ENCODE results near the gene HBP1.

Gene HBP1

DNA sequence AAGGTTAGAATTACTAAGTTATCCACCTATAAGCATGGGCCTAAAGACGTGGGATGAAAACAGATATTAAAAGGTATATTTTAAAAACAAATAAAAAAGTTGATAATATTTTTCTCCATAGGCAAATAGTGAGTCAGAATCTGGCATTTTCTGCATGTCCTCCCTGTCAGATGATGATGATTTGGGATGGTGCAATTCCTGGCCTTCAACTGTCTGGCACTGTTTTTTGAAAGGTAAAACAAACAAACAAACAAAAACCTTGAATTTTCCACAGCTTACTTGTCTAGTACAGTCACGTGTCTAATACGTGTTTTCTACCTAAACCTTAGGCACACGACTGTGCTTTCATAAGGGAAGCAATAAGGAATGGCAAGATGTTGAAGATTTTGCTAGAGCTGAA, 17.4 kb downstream of the HBP1 start:
- Mint-ChIP-seq H3K4me3 (no peak overlapping the region), H3K36me3 (peaks cover 12% of the 10 kb centered on the region), H3K27ac (peak overlapping the region; percentile 68), H3K4me1 (ENCODE audit: low read depth) (peaks cover 25% of the 10 kb centered on the region), H3K9me3 (ENCODE audit: low read depth) (no peaks in the 10 kb centered on the region), H3K27me3 (no peaks in the 10 kb centered on the region)

DNA sequence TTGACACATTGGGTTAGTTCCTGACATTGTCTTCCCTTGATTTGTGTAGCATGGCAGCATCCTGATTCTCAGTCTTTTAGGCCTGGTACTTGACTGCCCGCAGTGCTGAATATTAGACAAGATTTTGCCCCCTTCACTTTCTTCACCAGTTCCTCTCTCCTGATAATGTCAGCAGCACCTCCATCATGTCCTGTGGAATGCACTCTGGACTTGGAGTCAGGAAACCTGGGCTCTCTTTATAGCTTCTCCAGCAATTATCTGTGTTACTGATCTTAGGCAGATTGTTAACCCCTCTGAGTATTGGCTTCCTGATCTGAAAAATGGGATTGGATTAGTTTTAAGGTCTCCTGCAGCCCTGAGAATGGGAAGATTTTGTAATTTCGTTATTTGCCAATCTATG, 19.0 kb downstream of the HBP1 start:
- H3K27me3 Mint-ChIP-seq: no peaks in the 10 kb centered on the region
- no peaks in the 10 kb centered on the region for H3K9me3 Mint-ChIP-seq (ENCODE audit: low read depth)
- peaks cover 10% of the 10 kb centered on the region for H3K36me3 Mint-ChIP-seq
- H3K4me3 Mint-ChIP-seq: no peak overlapping the region
- peak overlapping the region; percentile 70 for H3K27ac Mint-ChIP-seq
- H3K4me1 Mint-ChIP-seq (ENCODE audit: low read depth): peaks cover 19% of the 10 kb centered on the region

- no peaks in the 10 kb centered on the region for H3K9me3 Mint-ChIP-seq (ENCODE audit: low read depth)
- peaks cover 10% of the 10 kb centered on the region for H3K36me3 Mint-ChIP-seq
These were observed 21.3 kb downstream of the HBP1 start for GRCh38 chr7:107190090-107190489.

DNA sequence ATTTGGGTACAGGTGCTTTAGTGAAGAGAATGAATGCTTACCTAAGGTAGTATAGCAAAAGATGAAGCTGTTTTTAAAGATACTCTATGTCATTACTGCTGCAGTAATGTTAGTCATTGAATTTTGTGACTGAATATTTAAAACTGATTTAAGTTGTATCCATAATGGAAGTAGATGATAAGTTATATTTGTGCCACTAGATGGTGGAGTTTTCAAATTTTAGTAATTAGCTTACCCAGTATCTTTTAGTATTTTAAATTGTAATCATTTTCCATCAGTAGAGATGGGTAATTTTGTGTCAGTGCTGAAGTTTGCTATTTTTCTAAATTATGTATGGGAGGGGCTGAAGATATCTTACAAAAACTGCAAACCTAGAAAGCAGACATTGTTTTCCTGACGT, 25.2 kb downstream of the HBP1 start:
- peak overlapping the region; percentile 85 for H3K27ac Mint-ChIP-seq
- H3K36me3 Mint-ChIP-seq: peaks cover 3% of the 10 kb centered on the region
- H3K27me3 Mint-ChIP-seq: no peaks in the 10 kb centered on the region
- no peaks in the 10 kb centered on the region for H3K9me3 Mint-ChIP-seq (ENCODE audit: low read depth)
- no peak overlapping the region for H3K4me3 Mint-ChIP-seq
- H3K4me1 Mint-ChIP-seq (ENCODE audit: low read depth): peaks cover 7% of the 10 kb centered on the region

More at GRCh38 chr7:107190090-107190489, 21.3 kb downstream of the HBP1 start:
- Mint-ChIP-seq H3K27me3 (no peaks in the 10 kb centered on the region), H3K4me3 (no peak overlapping the region), H3K27ac (peak overlapping the region; percentile 61), H3K4me1 (ENCODE audit: low read depth) (peaks cover 9% of the 10 kb centered on the region)

GRCh38 chr7:107196834-107197610, 28.2 kb downstream of the HBP1 start:
- peak overlapping the region; percentile 25 for H3K27ac Mint-ChIP-seq
- no peaks in the 10 kb centered on the region for H3K27me3 Mint-ChIP-seq
- peaks cover 7% of the 10 kb centered on the region for H3K36me3 Mint-ChIP-seq
- H3K4me1 Mint-ChIP-seq (ENCODE audit: low read depth): peaks cover 4% of the 10 kb centered on the region
- no peak overlapping the region for H3K4me3 Mint-ChIP-seq
- H3K9me3 Mint-ChIP-seq (ENCODE audit: low read depth): no peaks in the 10 kb centered on the region

DNA sequence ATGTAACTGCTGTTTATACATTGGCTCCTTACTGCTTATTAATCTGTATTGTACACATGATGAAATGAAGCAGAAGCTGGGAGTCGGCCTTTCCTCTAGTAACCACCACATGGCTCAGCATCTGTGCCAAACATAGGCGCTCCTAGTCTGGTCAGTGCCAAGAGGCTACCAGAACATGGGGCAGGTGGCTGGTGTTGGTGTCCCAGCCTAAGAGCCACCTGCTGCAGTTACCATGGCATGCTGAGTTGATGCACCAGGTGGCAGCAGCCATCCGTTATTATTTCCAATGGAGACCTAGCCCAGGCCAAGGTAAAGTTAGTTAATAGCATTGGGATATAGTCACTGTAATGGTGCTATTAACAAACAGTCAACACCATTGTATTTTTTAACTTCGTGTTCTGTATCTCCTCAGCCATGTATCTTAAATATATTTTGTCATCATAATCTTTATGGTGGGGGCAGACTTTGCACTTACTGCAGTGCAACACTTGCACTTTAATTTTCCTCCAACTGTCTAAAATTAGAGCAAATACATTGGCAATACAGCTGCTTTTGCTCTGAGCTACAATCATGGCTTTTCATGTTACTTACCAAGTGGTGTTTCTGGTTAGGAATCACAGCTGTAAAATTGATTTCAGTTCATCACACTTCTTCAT, 33.1 kb downstream of the HBP1 start:
- Mint-ChIP-seq H3K4me3 (no peak overlapping the region), H3K27me3 (no peaks in the 10 kb centered on the region), H3K4me1 (ENCODE audit: low read depth) (peaks cover 2% of the 10 kb centered on the region), H3K27ac (peak overlapping the region; percentile 37), H3K36me3 (peaks cover 18% of the 10 kb centered on the region), H3K9me3 (ENCODE audit: low read depth) (no peaks in the 10 kb centered on the region)

- H3K4me3 Mint-ChIP-seq: no peak overlapping the region
These were observed 34.8 kb downstream of the HBP1 start for GRCh38 chr7:107203607-107204006.

DNA sequence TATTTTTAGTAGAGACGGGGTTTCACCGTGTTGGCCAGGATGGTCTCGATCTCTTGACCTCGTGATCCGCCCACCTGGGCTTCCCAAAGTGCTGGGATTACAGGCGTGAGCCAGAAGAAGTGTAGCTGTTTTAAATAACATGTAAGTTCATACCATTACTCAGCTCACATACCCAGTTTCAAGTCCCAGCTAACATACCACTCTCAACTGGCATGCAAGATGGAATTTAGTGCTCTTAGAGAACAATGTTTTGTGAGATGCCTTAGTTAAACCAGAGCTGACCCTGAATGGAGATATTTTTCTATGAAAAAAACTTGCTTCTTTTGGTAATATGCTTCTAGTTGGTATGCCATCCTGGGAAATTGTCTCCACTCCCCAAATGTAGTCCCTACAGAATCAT, 37.3 kb downstream of the HBP1 start:
- no peaks in the 10 kb centered on the region for H3K9me3 Mint-ChIP-seq (ENCODE audit: low read depth)
- H3K4me3 Mint-ChIP-seq: no peak overlapping the region
- H3K4me1 Mint-ChIP-seq (ENCODE audit: low read depth): no peaks in the 10 kb centered on the region
- peaks cover 18% of the 10 kb centered on the region for H3K36me3 Mint-ChIP-seq
- H3K27ac Mint-ChIP-seq: peak overlapping the region; percentile 67
- no peaks in the 10 kb centered on the region for H3K27me3 Mint-ChIP-seq

More at GRCh38 chr7:107203607-107204006, 34.8 kb downstream of the HBP1 start:
- Mint-ChIP-seq H3K4me1 (ENCODE audit: low read depth) (no peaks in the 10 kb centered on the region), H3K9me3 (ENCODE audit: low read depth) (no peaks in the 10 kb centered on the region), H3K36me3 (peaks cover 18% of the 10 kb centered on the region), H3K27me3 (no peaks in the 10 kb centered on the region), H3K27ac (peak overlapping the region; percentile 5)

- no peak overlapping the region for H3K4me3 Mint-ChIP-seq
- H3K27me3 Mint-ChIP-seq: no peaks in the 10 kb centered on the region
- no peaks in the 10 kb centered on the region for H3K4me1 Mint-ChIP-seq (ENCODE audit: low read depth)
- peaks cover 15% of the 10 kb centered on the region for H3K36me3 Mint-ChIP-seq
- peak overlapping the region; percentile 67 for H3K27ac Mint-ChIP-seq
- no peaks in the 10 kb centered on the region for H3K9me3 Mint-ChIP-seq (ENCODE audit: low read depth)
These were observed 37.9 kb downstream of the HBP1 start for GRCh38 chr7:107206706-107207105.

DNA sequence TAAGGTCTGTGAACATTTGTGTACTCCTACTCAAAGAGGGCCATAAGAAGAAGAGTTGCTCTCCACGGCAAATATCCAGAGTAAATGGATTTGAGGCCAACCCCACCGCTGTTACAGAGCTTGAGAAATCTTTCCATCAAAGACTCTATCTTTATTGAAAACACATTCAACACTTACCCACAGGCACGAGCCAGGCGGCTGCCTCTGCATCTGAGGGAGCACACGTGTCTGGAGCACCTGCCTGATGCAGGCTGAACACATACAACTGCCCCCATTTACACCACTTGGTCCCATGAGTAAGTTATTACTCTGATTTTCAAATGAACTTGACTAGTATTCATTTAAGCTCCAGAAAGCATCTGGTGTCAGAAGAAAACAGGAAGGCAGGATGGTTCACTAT, 38.7 kb downstream of the HBP1 start:
- Mint-ChIP-seq H3K4me3 (no peak overlapping the region), H3K4me1 (ENCODE audit: low read depth) (no peaks in the 10 kb centered on the region), H3K9me3 (ENCODE audit: low read depth) (no peaks in the 10 kb centered on the region), H3K27ac (peak overlapping the region; percentile 61), H3K27me3 (no peaks in the 10 kb centered on the region), H3K36me3 (peaks cover 15% of the 10 kb centered on the region)

DNA sequence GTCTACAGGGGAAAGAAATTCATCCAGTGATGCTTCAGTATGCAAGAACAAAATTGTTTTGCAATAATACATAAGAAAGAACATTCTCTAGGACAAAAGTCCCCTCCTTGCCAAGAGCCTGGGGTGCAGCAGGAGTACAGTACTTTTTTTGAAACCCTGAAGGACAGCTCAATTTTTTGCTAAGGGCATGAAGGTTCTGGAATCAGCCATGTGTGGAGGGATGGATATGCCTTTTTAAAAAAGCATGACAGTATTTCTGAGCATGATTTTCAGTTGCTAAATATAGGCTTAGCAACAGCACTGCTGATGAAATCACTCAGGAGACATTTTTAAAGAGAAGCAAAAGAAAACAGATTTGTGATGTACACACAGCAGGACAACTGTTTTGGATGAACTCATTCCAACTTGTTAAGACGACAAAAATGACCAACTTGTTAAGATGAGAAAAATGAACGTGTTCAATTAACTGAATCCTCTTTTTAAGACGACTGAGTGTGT, 39.3 kb downstream of the HBP1 start:
- peak overlapping the region; percentile 61 for H3K27ac Mint-ChIP-seq

DNA sequence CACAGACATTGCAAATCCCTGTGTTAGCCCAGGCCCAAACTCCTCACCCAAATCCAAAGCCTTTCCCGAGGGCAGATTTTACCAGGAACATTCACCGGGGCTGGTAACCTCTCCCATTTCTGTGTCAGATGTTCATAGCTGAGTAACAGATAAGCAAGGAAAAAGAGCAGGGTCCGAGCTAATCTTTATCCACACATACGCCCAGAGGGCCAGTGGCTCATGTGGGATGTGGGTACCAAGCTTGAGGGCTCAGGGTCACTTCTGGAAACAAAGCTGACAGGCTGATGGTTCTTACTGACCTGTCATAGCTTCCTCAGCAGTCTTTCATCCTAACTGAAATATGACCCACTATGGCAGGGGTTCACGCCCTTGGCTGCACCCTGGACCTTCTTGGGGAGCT, 39.8 kb downstream of the HBP1 start:
- H3K36me3 Mint-ChIP-seq: peaks cover 15% of the 10 kb centered on the region
- no peaks in the 10 kb centered on the region for H3K4me1 Mint-ChIP-seq (ENCODE audit: low read depth)
- H3K27me3 Mint-ChIP-seq: no peaks in the 10 kb centered on the region
- H3K9me3 Mint-ChIP-seq (ENCODE audit: low read depth): no peaks in the 10 kb centered on the region
- no peak overlapping the region for H3K4me3 Mint-ChIP-seq
- H3K27ac Mint-ChIP-seq: peak overlapping the region; percentile 61

More for the DNA sequence above, 39.3 kb downstream of the HBP1 start:
- Mint-ChIP-seq H3K4me3 (no peak overlapping the region), H3K36me3 (peaks cover 15% of the 10 kb centered on the region), H3K9me3 (ENCODE audit: low read depth) (no peaks in the 10 kb centered on the region), H3K4me1 (ENCODE audit: low read depth) (no peaks in the 10 kb centered on the region), H3K27me3 (no peaks in the 10 kb centered on the region)

DNA sequence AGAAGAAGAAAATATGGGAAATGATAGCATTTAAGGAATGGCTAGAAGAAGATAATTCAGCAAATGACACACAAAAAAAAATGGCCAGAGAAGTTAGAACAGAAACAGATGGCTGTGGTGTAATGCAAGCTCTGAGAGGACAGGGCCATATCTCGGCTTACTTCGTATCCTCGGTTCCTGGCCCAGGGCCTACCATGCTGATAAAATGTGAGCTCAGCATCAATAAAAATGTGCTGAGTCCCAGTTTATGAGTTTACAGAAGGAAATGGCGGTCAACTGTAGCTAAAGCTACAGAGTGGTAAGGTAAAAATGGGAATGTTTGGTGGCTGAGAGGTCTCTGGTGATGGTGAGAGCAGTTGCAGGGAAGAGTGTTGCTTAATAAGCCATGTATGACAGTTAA, 40.8 kb downstream of the HBP1 start:
- Mint-ChIP-seq H3K4me1 (ENCODE audit: low read depth) (no peaks in the 10 kb centered on the region), H3K36me3 (peaks cover 11% of the 10 kb centered on the region), H3K27me3 (no peaks in the 10 kb centered on the region), H3K27ac (peak overlapping the region; percentile 46), H3K9me3 (ENCODE audit: low read depth) (no peaks in the 10 kb centered on the region), H3K4me3 (no peak overlapping the region)

GRCh38 chr7:107210400-107210799, 41.6 kb downstream of the HBP1 start:
- Mint-ChIP-seq H3K4me1 (ENCODE audit: low read depth) (no peaks in the 10 kb centered on the region), H3K27me3 (no peaks in the 10 kb centered on the region), H3K9me3 (ENCODE audit: low read depth) (no peaks in the 10 kb centered on the region), H3K27ac (no peak overlapping the region), H3K36me3 (peaks cover 13% of the 10 kb centered on the region), H3K4me3 (no peak overlapping the region)

DNA sequence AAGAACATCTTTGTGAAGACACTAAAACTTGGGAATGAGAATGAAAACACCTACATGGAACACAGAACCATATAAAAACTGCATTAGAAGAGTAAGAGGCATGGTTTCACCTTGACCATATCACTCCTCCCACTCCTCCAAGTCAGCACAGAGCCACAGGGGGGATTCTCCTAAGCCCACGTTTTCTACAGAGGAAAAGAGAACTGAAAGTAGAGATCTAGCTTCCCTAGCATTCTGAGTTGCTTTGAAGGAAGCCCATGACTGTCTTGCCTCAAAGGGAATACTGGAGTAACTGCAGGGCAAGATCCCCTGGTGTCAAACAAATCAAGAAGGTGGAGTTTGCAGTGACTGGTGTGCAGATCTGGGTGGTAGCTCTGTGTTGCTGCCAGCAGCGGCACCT, 43.9 kb downstream of the HBP1 start:
- Mint-ChIP-seq H3K9me3 (ENCODE audit: low read depth) (peaks cover 6% of the 10 kb centered on the region), H3K36me3 (peaks cover 28% of the 10 kb centered on the region), H3K27me3 (no peaks in the 10 kb centered on the region), H3K4me3 (no peak overlapping the region), H3K4me1 (ENCODE audit: low read depth) (no peaks in the 10 kb centered on the region), H3K27ac (no peak overlapping the region)

Measured in activated naive CD8-positive, alpha-beta T cell (primary cell).